AG08396 (cell line): ENCODE measurements around the gene ZMYND8.
A peak's percentile ranks its signal among the peaks of the same experiment; 100 is the strongest.
"Not testable (repeated sequence)": the region's sequence is repeated elsewhere in the genome, so short reads cannot be mapped to it uniquely, and the experiment has no call there.

Source experiments
- DNase-seq: peaks from one replicate; pipeline ENCODE4 v3.0.0; 2012; ENCODE audit warnings: low spot score, mixed read lengths

The ZMYND8 gene

GRCh38 chr20:47264137-47264769 is 92.2 kb downstream of the ZMYND8 start:
- not testable (repeated sequence) for DNase-seq

DNA sequence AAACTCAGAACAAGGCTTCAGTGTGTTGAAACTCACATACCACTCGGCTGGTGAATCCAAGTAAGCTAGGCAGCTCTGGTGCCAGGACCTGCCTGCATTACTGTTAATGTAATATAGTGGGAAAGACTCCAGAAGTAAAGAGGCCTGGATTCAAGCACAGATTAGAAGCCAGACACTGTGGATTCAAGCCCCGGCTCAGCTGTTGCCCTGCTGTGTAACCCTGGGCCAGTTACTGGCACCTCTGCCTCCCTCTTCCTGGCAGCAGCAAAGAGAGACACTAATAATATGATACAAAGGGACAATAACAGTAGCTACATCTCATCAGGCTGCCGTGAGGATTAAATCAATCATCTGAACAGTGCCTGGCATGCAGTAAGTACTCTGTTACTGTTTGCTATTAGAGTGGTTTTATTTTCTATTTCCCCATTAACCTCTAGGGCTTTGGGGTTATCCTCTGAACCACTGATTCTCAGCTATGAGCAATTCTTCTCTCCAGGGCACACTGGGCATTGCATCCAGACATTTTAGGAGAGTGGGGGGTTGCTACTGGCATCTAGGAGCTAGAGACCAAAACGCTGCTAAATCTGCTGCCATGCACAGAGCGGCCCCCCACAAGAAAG is 92.9 kb downstream of the ZMYND8 start:
- DNase-seq: no peak

GRCh38 chr20:47263080-47263464 is 93.4 kb downstream of the ZMYND8 start:
- DNase-seq: no peak

- DNase-seq: no peak
These were observed 94.0 kb downstream of the ZMYND8 start for GRCh38 chr20:47262365-47263013.

DNA sequence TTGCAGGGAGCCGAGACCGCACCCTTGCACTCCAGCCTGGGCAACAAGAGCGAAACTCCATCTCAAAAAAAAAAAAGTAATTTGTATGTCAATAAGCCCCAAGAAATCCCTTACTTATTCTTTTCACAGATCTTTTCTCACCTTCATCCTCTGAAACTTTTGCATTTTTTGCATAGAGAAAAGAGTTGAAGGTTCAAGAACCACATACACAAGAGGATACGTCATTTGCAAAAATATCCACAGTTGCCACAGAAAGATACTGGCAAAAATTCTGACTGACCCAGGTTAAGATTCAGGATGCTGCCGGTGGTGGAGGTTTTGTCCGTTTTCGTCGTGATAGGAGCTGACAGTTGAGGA is 94.5 kb downstream of the ZMYND8 start:
- DNase-seq: no peak

GRCh38 chr20:47261161-47261774 is 95.2 kb downstream of the ZMYND8 start:
- not testable (repeated sequence) for DNase-seq

GRCh38 chr20:47260540-47261126 is 95.9 kb downstream of the ZMYND8 start:
- not testable (repeated sequence) for DNase-seq

- DNase-seq: peak; percentile 24
These were observed 97.5 kb downstream of the ZMYND8 start for GRCh38 chr20:47258745-47259695.

- no peak for DNase-seq
These were observed 98.7 kb downstream of the ZMYND8 start for GRCh38 chr20:47257771-47258170.

- DNase-seq: no peak
These were observed 99.2 kb downstream of the ZMYND8 start for GRCh38 chr20:47257256-47257655.

DNA sequence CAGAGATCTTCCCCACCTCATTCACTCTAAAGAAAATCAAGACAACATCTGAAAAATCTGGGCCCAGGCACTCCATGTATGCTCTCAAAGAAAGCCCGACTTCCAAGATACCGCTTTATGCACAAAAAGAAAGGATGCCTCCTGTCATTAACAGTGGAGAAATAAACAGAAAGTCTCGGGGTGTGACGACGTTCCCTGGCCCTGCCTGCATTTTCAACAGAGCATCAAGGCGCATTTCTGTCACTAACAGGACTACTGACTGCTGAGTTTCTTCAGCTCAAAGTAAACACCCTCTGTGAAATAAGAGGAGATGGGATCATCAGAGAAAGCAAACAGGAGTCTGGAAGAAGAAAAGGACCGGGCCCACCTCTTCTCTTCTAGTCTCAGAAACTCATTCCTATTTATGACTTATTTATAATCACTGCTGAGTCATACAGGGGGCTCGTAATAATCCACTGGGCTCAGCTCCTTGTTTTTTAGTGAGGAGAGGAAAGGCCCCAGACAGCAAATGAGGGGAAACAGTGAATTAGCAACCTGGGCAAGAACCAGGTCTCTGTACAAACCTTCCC is 99.7 kb downstream of the ZMYND8 start:
- peak; percentile 59 for DNase-seq

DNA sequence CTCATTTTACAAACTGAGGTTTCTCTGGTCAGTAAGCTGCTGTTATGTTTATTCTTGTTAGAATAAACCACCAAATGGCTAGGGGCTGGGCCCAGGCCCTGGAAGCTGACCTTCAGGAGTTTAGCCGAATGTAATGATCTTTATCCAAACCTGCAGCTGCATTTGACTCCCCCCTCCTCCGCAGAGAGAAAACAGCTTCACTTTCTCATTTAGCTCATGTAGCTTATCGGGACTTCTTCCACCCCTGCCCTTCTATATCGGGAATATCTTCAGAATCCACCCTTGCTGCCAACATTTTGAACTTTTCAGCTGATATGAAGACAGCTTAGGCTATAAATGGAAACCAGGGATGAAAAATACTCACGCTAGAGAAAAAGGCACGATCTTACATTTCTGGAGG is 102.6 kb downstream of the ZMYND8 start:
- no peak for DNase-seq

DNA sequence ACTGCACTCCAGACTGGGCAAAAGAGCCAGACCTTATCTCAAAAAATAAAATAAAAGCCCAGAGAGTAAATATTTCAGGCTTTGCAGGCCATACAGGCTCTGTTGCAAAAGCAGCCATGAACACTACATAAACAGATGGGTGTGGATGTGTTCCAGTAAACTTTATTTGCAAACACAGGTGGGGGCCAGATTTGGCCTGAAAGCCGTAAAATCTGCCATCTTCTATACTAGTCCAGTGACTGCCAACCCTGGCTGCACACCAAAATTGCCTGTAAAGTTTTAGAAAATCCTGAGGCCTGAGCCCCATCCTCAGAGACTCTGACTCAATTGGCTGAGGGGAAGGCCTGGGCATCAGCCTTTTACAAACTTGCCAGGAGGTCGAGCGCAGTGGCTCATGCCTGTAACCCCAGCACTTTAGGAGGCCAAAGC is 103.6 kb downstream of the ZMYND8 start:
- DNase-seq: no peak

- no peak for DNase-seq
These were observed 105.1 kb downstream of the ZMYND8 start for GRCh38 chr20:47251154-47252020.

- DNase-seq: no peak
These were observed 106.1 kb downstream of the ZMYND8 start for GRCh38 chr20:47250360-47250759.

GRCh38 chr20:47249913-47250312 is 106.6 kb downstream of the ZMYND8 start:
- DNase-seq: no peak

DNA sequence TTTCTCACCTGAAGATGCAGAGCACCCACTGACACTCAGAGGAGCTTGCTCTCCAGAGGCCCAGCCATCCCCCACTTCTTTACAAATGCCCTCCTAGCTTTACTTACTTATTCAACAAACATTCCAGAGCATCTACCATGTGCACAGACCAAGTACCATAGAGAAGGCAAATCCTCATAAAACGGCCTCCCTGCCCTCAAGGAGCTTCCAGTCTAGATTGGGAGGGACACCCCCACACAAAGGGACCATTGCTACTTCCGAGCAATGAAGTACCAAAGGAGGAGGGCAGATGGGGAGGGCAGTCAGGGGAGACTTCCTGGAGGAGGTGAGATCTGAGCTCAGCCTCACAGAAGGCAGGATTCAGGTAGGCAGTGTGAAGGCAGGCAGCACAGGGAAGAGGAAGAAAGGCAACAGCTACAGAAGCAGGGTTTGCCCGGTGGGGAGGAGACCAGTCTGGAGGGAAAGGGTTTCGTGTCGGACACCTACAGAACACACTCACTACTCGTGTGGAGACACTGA is 108.0 kb downstream of the ZMYND8 start:
- no peak for DNase-seq

DNA sequence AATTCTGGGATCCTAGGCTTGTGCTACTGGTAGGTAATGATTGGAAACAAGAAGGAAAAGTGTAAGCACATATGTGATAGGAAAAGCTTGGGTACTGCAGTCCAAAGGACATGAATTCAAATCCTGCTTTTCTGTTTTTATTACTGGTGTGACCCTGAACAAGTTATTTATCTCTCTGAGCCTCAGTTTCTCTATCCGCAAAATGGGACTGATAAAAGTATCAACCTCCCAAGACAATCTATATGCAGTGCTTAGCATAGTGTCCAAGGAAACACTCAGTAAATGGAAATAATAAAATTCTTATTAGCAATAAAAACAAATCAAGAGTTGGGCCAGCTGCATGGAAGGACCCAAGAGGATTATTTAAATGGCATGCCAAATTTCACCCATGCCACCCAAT is 108.5 kb downstream of the ZMYND8 start:
- no peak for DNase-seq

- no peak for DNase-seq
These were observed 110.3 kb downstream of the ZMYND8 start for GRCh38 chr20:47246061-47246777.
